Measurements from ENCODE around the gene LRRC36.

The LRRC36 gene

DNA sequence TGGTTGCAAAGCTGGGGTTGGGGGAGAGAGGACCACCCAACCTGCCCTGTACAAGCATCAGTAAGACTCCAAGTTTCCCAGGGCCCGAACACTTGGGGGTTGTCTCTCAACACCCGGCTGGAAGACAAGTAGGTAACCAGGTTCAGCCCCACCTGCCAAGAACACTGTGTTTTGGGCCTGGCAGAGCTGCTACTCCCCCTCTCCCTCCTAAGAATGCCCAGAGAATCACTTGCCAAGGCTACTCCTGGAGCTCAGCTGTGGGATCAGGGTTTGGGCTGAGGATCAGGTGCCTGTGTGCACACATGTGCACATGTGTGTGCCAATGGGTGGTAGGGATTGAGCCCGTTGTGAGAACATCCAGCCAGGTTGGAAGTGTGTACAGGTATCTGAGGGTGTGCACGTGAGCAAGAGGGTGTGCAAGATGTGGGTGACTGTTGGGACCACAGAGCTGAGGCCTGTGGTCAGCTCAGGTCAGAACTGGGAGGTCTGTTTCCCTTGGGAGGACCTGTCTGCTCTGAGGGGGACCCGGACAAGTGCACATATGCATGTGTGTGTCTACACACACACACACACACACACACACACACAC is 106.6 kb downstream of the LRRC36 start:
- DNase-seq (ENCODE audit: low read depth in 1 of 2, low spot score in 1 of 2), result no peak
- TF ChIP-seq POLR2AphosphoS5 (IDR thresholded peaks at IDR 0.05; ENCODE audit: low read depth), result no peak
- TF ChIP-seq SPI1 (IDR thresholded peaks at IDR 0.05; ENCODE audit: borderline replicate concordance, low read depth), result no peak
- TF ChIP-seq, protein P1, sequence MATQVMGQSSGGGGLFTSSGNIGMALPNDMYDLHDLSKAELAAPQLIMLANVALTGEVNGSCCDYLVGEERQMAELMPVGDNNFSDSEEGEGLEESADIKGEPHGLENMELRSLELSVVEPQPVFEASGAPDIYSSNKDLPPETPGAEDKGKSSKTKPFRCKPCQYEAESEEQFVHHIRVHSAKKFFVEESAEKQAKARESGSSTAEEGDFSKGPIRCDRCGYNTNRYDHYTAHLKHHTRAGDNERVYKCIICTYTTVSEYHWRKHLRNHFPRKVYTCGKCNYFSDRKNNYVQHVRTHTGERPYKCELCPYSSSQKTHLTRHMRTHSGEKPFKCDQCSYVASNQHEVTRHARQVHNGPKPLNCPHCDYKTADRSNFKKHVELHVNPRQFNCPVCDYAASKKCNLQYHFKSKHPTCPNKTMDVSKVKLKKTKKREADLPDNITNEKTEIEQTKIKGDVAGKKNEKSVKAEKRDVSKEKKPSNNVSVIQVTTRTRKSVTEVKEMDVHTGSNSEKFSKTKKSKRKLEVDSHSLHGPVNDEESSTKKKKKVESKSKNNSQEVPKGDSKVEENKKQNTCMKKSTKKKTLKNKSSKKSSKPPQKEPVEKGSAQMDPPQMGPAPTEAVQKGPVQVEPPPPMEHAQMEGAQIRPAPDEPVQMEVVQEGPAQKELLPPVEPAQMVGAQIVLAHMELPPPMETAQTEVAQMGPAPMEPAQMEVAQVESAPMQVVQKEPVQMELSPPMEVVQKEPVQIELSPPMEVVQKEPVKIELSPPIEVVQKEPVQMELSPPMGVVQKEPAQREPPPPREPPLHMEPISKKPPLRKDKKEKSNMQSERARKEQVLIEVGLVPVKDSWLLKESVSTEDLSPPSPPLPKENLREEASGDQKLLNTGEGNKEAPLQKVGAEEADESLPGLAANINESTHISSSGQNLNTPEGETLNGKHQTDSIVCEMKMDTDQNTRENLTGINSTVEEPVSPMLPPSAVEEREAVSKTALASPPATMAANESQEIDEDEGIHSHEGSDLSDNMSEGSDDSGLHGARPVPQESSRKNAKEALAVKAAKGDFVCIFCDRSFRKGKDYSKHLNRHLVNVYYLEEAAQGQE (IDR thresholded peaks at IDR 0.05; ENCODE audit: insufficient replicate concordance, low read depth), result no peak
- TF ChIP-seq, protein P2, sequence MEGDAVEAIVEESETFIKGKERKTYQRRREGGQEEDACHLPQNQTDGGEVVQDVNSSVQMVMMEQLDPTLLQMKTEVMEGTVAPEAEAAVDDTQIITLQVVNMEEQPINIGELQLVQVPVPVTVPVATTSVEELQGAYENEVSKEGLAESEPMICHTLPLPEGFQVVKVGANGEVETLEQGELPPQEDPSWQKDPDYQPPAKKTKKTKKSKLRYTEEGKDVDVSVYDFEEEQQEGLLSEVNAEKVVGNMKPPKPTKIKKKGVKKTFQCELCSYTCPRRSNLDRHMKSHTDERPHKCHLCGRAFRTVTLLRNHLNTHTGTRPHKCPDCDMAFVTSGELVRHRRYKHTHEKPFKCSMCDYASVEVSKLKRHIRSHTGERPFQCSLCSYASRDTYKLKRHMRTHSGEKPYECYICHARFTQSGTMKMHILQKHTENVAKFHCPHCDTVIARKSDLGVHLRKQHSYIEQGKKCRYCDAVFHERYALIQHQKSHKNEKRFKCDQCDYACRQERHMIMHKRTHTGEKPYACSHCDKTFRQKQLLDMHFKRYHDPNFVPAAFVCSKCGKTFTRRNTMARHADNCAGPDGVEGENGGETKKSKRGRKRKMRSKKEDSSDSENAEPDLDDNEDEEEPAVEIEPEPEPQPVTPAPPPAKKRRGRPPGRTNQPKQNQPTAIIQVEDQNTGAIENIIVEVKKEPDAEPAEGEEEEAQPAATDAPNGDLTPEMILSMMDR (IDR thresholded peaks at IDR 0.05; ENCODE audit: insufficient read depth, low read length), result no peak
- TF ChIP-seq GABPA (IDR thresholded peaks at IDR 0.05; ENCODE audit: low read depth), result no peak
- Histone ChIP-seq H3K27ac (replicated peaks) (no peak overlapping the region), H3K27me3 (ENCODE audit: insufficient read depth, poor library complexity, severe bottlenecking) (peaks cover 21% of the 10 kb centered on the region), H3K4me3 (replicated peaks; ENCODE audit: insufficient read depth, low read length) (no peak overlapping the region)
